DMS114 treated with DMSO at 0.1 percent for 48 hours (cell line): ENCODE results near the gene GAL3ST2.
"Not testable (repeated sequence)": the region's sequence is repeated elsewhere in the genome, so short reads cannot be mapped to it uniquely, and the experiment has no call there.

Experiments
- DNase-seq: peaks from one replicate; lab custom pipeline; 2025; ENCODE audit not compliant: unreplicated experiment; lab: John Stamatoyannopoulos, UW

The GAL3ST2 gene

GRCh38 chr2:241818229-241818942, 41.8 kb downstream of the GAL3ST2 start:
- DNase-seq, result no peak

GRCh38 chr2:241818943-241819270, 42.3 kb downstream of the GAL3ST2 start:
- DNase-seq, result no peak

- not testable (repeated sequence) for DNase-seq
These were observed 43.5 kb downstream of the GAL3ST2 start for GRCh38 chr2:241819947-241820624.

GRCh38 chr2:241820625-241821384, 44.2 kb downstream of the GAL3ST2 start:
- DNase-seq, result no peak

GRCh38 chr2:241821460-241822263, 45.0 kb downstream of the GAL3ST2 start:
- no peak for DNase-seq

GRCh38 chr2:241822264-241822623, 45.6 kb downstream of the GAL3ST2 start:
- DNase-seq, result no peak

- DNase-seq, result not testable (repeated sequence)
These were observed 47.2 kb downstream of the GAL3ST2 start for GRCh38 chr2:241823531-241824437.

- DNase-seq, result no peak
These were observed 50.8 kb downstream of the GAL3ST2 start for GRCh38 chr2:241827394-241827793.

- DNase-seq, result no peak
These were observed 56.6 kb downstream of the GAL3ST2 start for GRCh38 chr2:241833101-241833663.

GRCh38 chr2:241833756-241834526, 57.3 kb downstream of the GAL3ST2 start:
- not testable (repeated sequence) for DNase-seq

- DNase-seq, result no peak
These were observed 58.0 kb downstream of the GAL3ST2 start for GRCh38 chr2:241834527-241835210.

GRCh38 chr2:241835611-241836010, 59.0 kb downstream of the GAL3ST2 start:
- DNase-seq, result no peak

GRCh38 chr2:241836292-241836691, 59.7 kb downstream of the GAL3ST2 start:
- DNase-seq, result peak; percentile 11

GRCh38 chr2:241837197-241837965, 60.8 kb downstream of the GAL3ST2 start:
- no peak for DNase-seq

- DNase-seq, result no peak
These were observed 64.8 kb downstream of the GAL3ST2 start for GRCh38 chr2:241841181-241842066.

- DNase-seq, result no peak
These were observed 65.4 kb downstream of the GAL3ST2 start for GRCh38 chr2:241842067-241842415.
